ENCODE measurements around the gene ARF1. TPM values are rescaled to one million over a fixed set of nuclear protein-coding genes. Genes with fewer than 3 reads are reported as not detected.

Gene ARF1
- total RNA-seq, 2 experiments from 2014 or later = 368 to 376 TPM

- H3K9me3 Mint-ChIP-seq = peaks cover 5% of the 10 kb centered on the region
- H3K4me3 Mint-ChIP-seq = no peak overlapping the region
- H3K27ac Mint-ChIP-seq = peak overlapping the region; percentile 83
- ChIA-PET CTCF (no interaction called here), POLR2A (interaction anchor here (1.5 to 3.2 kb wide), 3 partner anchors 6 to 78 kb away, joined by 3 to 17 read pairs (median 11); partner anchors contain the start of gene ARF1)
- peaks cover 84% of the 10 kb centered on the region for H3K36me3 Mint-ChIP-seq (ENCODE audit: low read depth)
- DNase-seq = no peak
- H3K4me1 Mint-ChIP-seq = peaks cover 81% of the 10 kb centered on the region
- no peaks in the 10 kb centered on the region for H3K27me3 Mint-ChIP-seq
Observed at GRCh38 chr1:228088586-228089498, 6.3 kb downstream of the ARF1 start.

GRCh38 chr1:228089519-228090380 is 7.2 kb downstream of the ARF1 start:
- no peak overlapping the region for H3K4me3 Mint-ChIP-seq
- peak overlapping the region; percentile 54 for H3K27ac Mint-ChIP-seq
- H3K27me3 Mint-ChIP-seq = no peaks in the 10 kb centered on the region
- POLR2A ChIA-PET = interaction anchor here (1.3 to 3.2 kb wide), 6 partner anchors 7 to 316 kb away, joined by 3 to 17 read pairs (median 4); partner anchors contain the start of genes ARF1 and MRPL55
- peaks cover 14% of the 10 kb centered on the region for H3K9me3 Mint-ChIP-seq
- CTCF ChIA-PET = interaction anchor here (1.5 kb wide), 1 partner anchor 90 kb away, joined by 3 read pairs; no protein-coding TSS in a partner anchor
- no peak for DNase-seq
- H3K4me1 Mint-ChIP-seq = peaks cover 74% of the 10 kb centered on the region
- H3K36me3 Mint-ChIP-seq (ENCODE audit: low read depth) = peaks cover 84% of the 10 kb centered on the region

GRCh38 chr1:228090613-228091081 is 8.1 kb downstream of the ARF1 start:
- ChIA-PET POLR2A (interaction anchor here (0.9 to 3.2 kb wide), 6 partner anchors 8 to 315 kb away, joined by 3 to 17 read pairs (median 4); partner anchors contain the start of genes ARF1 and MRPL55), CTCF (interaction anchor here (1.5 kb wide), 1 partner anchor 91 kb away, joined by 3 read pairs; no protein-coding TSS in a partner anchor)
- peaks cover 20% of the 10 kb centered on the region for H3K9me3 Mint-ChIP-seq
- H3K27ac Mint-ChIP-seq = no peak overlapping the region
- no peak for DNase-seq
- no peaks in the 10 kb centered on the region for H3K27me3 Mint-ChIP-seq
- peaks cover 69% of the 10 kb centered on the region for H3K4me1 Mint-ChIP-seq
- H3K36me3 Mint-ChIP-seq (ENCODE audit: low read depth) = peaks cover 84% of the 10 kb centered on the region
- no peak overlapping the region for H3K4me3 Mint-ChIP-seq

- Mint-ChIP-seq H3K27ac (no peak overlapping the region), H3K27me3 (no peaks in the 10 kb centered on the region), H3K36me3 (ENCODE audit: low read depth) (peaks cover 86% of the 10 kb centered on the region), H3K4me3 (no peak overlapping the region), H3K9me3 (peaks cover 21% of the 10 kb centered on the region), H3K4me1 (peaks cover 69% of the 10 kb centered on the region)
- no peak for DNase-seq
- POLR2A ChIA-PET = interaction anchor here (0.9 to 3.2 kb wide), 6 partner anchors 9 to 315 kb away, joined by 3 to 17 read pairs (median 4); partner anchors contain the start of genes ARF1 and MRPL55
- CTCF ChIA-PET = interaction anchor here (1.5 kb wide), 1 partner anchor 92 kb away, joined by 3 read pairs; no protein-coding TSS in a partner anchor
Observed at GRCh38 chr1:228091084-228091483, 8.6 kb downstream of the ARF1 start.

- H3K9me3 Mint-ChIP-seq = peaks cover 21% of the 10 kb centered on the region
- POLR2A ChIA-PET = interaction anchor here (0.6 to 3.2 kb wide), 5 partner anchors 9 to 73 kb away, joined by 3 to 17 read pairs (median 4); partner anchors contain the start of gene ARF1
- H3K4me3 Mint-ChIP-seq = no peak overlapping the region
- no peak overlapping the region for H3K27ac Mint-ChIP-seq
- DNase-seq = no peak
- CTCF ChIA-PET = no interaction called here
- peaks cover 58% of the 10 kb centered on the region for H3K4me1 Mint-ChIP-seq
- H3K27me3 Mint-ChIP-seq = no peaks in the 10 kb centered on the region
- H3K36me3 Mint-ChIP-seq (ENCODE audit: low read depth) = peaks cover 86% of the 10 kb centered on the region
Observed at GRCh38 chr1:228092342-228093049, 10.0 kb downstream of the ARF1 start.

- CTCF ChIA-PET = no interaction called here
- H3K4me3 Mint-ChIP-seq = no peak overlapping the region
- H3K9me3 Mint-ChIP-seq = peaks cover 21% of the 10 kb centered on the region
- no peaks in the 10 kb centered on the region for H3K27me3 Mint-ChIP-seq
- POLR2A ChIA-PET = interaction anchor here (0.6 to 1.7 kb wide), 3 partner anchors 10 to 72 kb away, joined by 3 to 4 read pairs (median 3); partner anchors contain the start of gene ARF1
- no peak overlapping the region for H3K27ac Mint-ChIP-seq
- H3K36me3 Mint-ChIP-seq (ENCODE audit: low read depth) = peaks cover 86% of the 10 kb centered on the region
- H3K4me1 Mint-ChIP-seq = peaks cover 50% of the 10 kb centered on the region
- no peak for DNase-seq
Observed at GRCh38 chr1:228093050-228093906, 10.8 kb downstream of the ARF1 start.

- ChIA-PET CTCF (no interaction called here), POLR2A (interaction anchor here (0.8 to 1.7 kb wide), 2 partner anchors 10 to 12 kb away, joined by 3 read pairs; partner anchors contain the start of gene ARF1)
- Mint-ChIP-seq H3K27ac (no peak overlapping the region), H3K4me3 (no peak overlapping the region), H3K9me3 (peaks cover 21% of the 10 kb centered on the region), H3K27me3 (no peaks in the 10 kb centered on the region), H3K4me1 (peaks cover 38% of the 10 kb centered on the region), H3K36me3 (ENCODE audit: low read depth) (peaks cover 87% of the 10 kb centered on the region)
- DNase-seq = no peak
Observed at GRCh38 chr1:228094432-228095016, 12.0 kb downstream of the ARF1 start.

- no peak for DNase-seq
- Mint-ChIP-seq H3K9me3 (peaks cover 21% of the 10 kb centered on the region), H3K4me3 (no peak overlapping the region), H3K4me1 (peaks cover 32% of the 10 kb centered on the region), H3K36me3 (ENCODE audit: low read depth) (peaks cover 84% of the 10 kb centered on the region), H3K27ac (no peak overlapping the region), H3K27me3 (no peaks in the 10 kb centered on the region)
- POLR2A ChIA-PET = interaction anchor here (0.8 to 1.7 kb wide), 2 partner anchors 11 to 13 kb away, joined by 3 read pairs; partner anchors contain the start of gene ARF1
- CTCF ChIA-PET = no interaction called here
Observed at GRCh38 chr1:228095161-228095560, 12.7 kb downstream of the ARF1 start.

- ChIA-PET CTCF (no interaction called here), POLR2A (no interaction called here)
- Mint-ChIP-seq H3K36me3 (ENCODE audit: low read depth) (peaks cover 77% of the 10 kb centered on the region), H3K27me3 (no peaks in the 10 kb centered on the region), H3K9me3 (peaks cover 21% of the 10 kb centered on the region), H3K4me1 (peaks cover 26% of the 10 kb centered on the region), H3K4me3 (no peak overlapping the region), H3K27ac (no peak overlapping the region)
- DNase-seq = no peak
Observed at GRCh38 chr1:228095938-228096337, 13.4 kb downstream of the ARF1 start.

- Mint-ChIP-seq H3K9me3 (peaks cover 21% of the 10 kb centered on the region), H3K36me3 (ENCODE audit: low read depth) (peaks cover 69% of the 10 kb centered on the region), H3K27me3 (no peaks in the 10 kb centered on the region), H3K4me1 (peaks cover 26% of the 10 kb centered on the region), H3K4me3 (no peak overlapping the region), H3K27ac (no peak overlapping the region)
- CTCF ChIA-PET = no interaction called here
- no peak for DNase-seq
- POLR2A ChIA-PET = no interaction called here
Observed at GRCh38 chr1:228096416-228097332, 14.2 kb downstream of the ARF1 start.
